Pancreas (tissue), 10 donors: ENCODE results near the gene KCNQ5. TPM values are rescaled to one million over a fixed set of nuclear protein-coding genes. Genes with fewer than 3 reads are reported as not detected.
A peak's percentile ranks its signal among the peaks of the same experiment; 100 is the strongest.

Experiments
- ATAC-seq, 4 donors: fragments of 200-7000 bp; cut with Tn5 transposase; one replicate each; pipeline versions ENCODE4 v1.8.0 to v1.9.1; 2020; ENCODE audit warnings: mild to moderate bottlenecking in 4 of 4, moderate library complexity in 4 of 4
- DNase-seq, 6 donors: peaks; one replicate each; pipeline ENCODE4 v3.0.0-alpha.2; 2020
- FAIRE-seq: peaks from 2 replicates; lab custom pipeline; 2012; peaks lifted over from hg19 to GRCh38; lab: Jason Lieb, UNC
- H3K27ac ChIP-seq, 4 donors: fragments of 200-600 bp; sonication (generic); 1 replicate in 3 of 4; 2 replicates in 1 of 4; pipeline versions ENCODE4 v1.5.0 to v1.8.0; 2020
- H3K27me3 ChIP-seq, 4 donors: fragments of 200-600 bp; one replicate each; pipeline ENCODE4 v1.8.0; 2021
- H3K36me3 ChIP-seq, 3 donors: fragments of 200-600 bp; sonication (generic) in 1 of 3; one replicate each; pipeline versions ENCODE4 v1.5.0 to v1.8.0; 2020 to 2021
- H3K4me1 ChIP-seq, 3 donors: fragments of 200-600 bp; one replicate each; pipeline ENCODE4 v1.8.0; 2021
- H3K4me3 ChIP-seq, 4 donors: fragments of 200-600 bp; sonication (generic) in 2 of 4; one replicate each; pipeline versions ENCODE4 v1.5.0 to v1.8.0; 2020 to 2021
- H3K9me3 ChIP-seq, 4 donors: fragments of 200-600 bp; one replicate each; pipeline ENCODE4 v1.8.0; 2021
- CTCF ChIP-seq, 4 donors: fragments of 200-600 bp; sonication (generic) in 3 of 4; IDR thresholded peaks; one replicate each; pipeline versions ENCODE4 v1.5.0 to v1.8.0; 2021; ENCODE audit warnings: antibody characterized with exemption in 4 of 4
- WGBS, 2 donors: extraction: QIAGEN DNeasy Blood & Tissue Kit; methylation state at CpG; one replicate each; pipeline ENCODE4 v1.1.7; 2013; 5-methylcytosine and 5-hydroxymethylcytosine counted together
- intact Hi-C, 3 donors: fragments of 100-400 bp; cut with DNase I; formaldehyde crosslinking; loops; one replicate each; pipeline versions ENCODE4 v1.11.1 to v1.14.2; 2022
- polyA plus RNA-seq, 2 donors: library from polyadenylated mRNA; stranded (reverse); fragments of 200-250 nt; gene quantifications; one replicate each; pipeline ENCODE4 v1.2.3, GENCODE V29; 2013
- total RNA-seq, 6 donors: library from RNA; stranded (reverse); fragmentation: NEBNext Ultra II Directional in 4 of 6; extraction: Animal tissue kit (Norgen Biotek cat#: 25700) in 4 of 6; gene quantifications; one replicate each; pipeline versions ENCODE4 v1.2.1 to v1.2.4, GENCODE V29; 2021 to 2023
- donor health status: healthy with polysubstance abuse.
- donor health status: DM: no; HTN: no; CAD: no; lungs with moderate emphysema.
- donor health status: DM: no; HTN: no; CAD: no.
- donor health status: control.
- donor health status: control.
- donor health status: Bipolar disorder and iron deficiency.
- donor health status: DM: yes; HTN: yes; CAD: no.
- donor health status: DM: no; HTN: no; CAD: no.
- donor health status: DM: no; HTN: no; CAD: no.
- donor health status: DM: yes; HTN: yes; CAD: no.

The KCNQ5 gene
- total and polyA plus RNA-seq, 8 donors, result 0.03 to 1.1 (median 0.13) TPM

DNA sequence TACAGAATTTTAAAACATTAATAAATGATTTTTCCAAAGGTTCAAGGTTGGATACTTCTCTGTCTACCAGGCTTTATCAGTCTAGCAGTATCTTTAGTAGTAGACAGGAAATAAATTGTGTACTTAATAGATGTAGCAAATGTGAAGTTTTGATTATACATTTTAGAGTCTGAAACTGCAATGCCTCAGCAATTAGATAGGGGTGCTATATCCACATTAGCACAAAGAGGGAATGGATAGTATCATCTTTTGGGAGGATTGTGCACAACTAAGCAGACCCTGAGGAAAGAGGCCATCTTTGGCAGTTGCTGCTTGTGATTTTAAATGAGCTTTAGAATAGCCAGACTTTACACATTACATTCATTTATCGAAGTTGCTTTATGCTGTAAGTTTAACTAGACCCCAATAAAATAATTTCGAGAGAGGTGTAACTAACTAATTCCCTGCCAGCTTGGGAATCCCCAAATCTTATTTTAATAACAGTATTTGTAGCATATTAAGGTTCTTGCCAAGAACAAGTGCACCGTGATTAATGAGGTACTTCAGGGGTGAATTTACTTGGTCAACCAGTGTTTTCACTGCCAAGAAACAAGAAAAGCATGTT lies 2.8 kb downstream of the KCNQ5 start:
- no peak for FAIRE-seq
- intact Hi-C loops, result no loop called here
- peaks cover 0 to 8% (median 4%) of the 10 kb centered on the region in 3 donors for H3K4me1 ChIP-seq
- DNase-seq, result no peak
- no peaks in the 10 kb centered on the region for H3K36me3 ChIP-seq
- H3K27me3 ChIP-seq, result peaks cover 0 to 6% (median 0%) of the 10 kb centered on the region in 4 donors
- H3K27ac ChIP-seq, result no peak overlapping the region
- 74% methylated on average over 3 of the region's 3 CpGs for WGBS, 2 donors
- TF ChIP-seq CTCF (IDR thresholded peaks at IDR 0.05), result peak in 2 of 4 donors; percentile 38 to 40
- H3K4me3 ChIP-seq, result no peak overlapping the region
- no peak for ATAC-seq
- no peaks in the 10 kb centered on the region for H3K9me3 ChIP-seq

- Histone ChIP-seq H3K4me3 (no peak overlapping the region), H3K4me1 (peaks cover 0 to 4% (median 2%) of the 10 kb centered on the region in 3 donors), H3K36me3 (no peaks in the 10 kb centered on the region), H3K27ac (no peak overlapping the region), H3K9me3 (no peaks in the 10 kb centered on the region), H3K27me3 (peaks cover 0 to 6% (median 0%) of the 10 kb centered on the region in 4 donors)
- intact Hi-C loops, result no loop called here
- no peak for TF ChIP-seq CTCF (IDR thresholded peaks at IDR 0.05)
- WGBS, 2 donors, result 68 to 77% methylated on average over 2 of the region's 2 CpGs
- DNase-seq (no peak), FAIRE-seq (no peak), ATAC-seq (no peak)
Observed at GRCh38 chr6:72626126-72626525, 4.3 kb downstream of the KCNQ5 start.

- ATAC-seq (no peak), FAIRE-seq (no peak), DNase-seq (no peak)
- intact Hi-C loops, result no loop called here
- Histone ChIP-seq H3K36me3 (no peaks in the 10 kb centered on the region), H3K27ac (no peak overlapping the region), H3K27me3 (peaks cover 0 to 6% (median 0%) of the 10 kb centered on the region in 4 donors), H3K4me1 (no peaks in the 10 kb centered on the region), H3K4me3 (no peak overlapping the region), H3K9me3 (no peaks in the 10 kb centered on the region)
- TF ChIP-seq CTCF (IDR thresholded peaks at IDR 0.05), result no peak
Observed at GRCh38 chr6:72627539-72627938, 5.7 kb downstream of the KCNQ5 start.

DNA sequence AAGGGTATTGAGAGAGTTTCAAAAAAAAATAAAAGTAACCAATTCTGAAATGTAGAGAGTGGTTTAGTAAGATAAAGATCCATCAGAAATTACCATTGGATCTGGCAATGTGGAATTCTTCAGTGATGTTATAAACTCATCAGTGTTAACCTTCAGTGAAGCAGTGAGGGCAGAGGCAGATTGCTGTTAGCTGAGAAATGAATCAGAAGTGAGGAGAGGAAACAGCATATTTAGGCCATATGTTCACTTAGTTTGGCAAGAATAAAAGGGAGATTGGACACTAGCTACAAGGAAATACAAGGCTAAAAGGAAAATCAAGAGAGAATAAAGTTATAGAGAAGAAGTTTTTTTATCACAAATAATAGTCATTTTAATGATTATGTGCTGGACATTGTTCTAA lies 9.6 kb downstream of the KCNQ5 start:
- no peaks in the 10 kb centered on the region for H3K27me3 ChIP-seq
- H3K27ac ChIP-seq, result no peak overlapping the region
- H3K9me3 ChIP-seq, result no peaks in the 10 kb centered on the region
- no peaks in the 10 kb centered on the region for H3K4me1 ChIP-seq
- no peaks in the 10 kb centered on the region for H3K36me3 ChIP-seq
- no peak overlapping the region for H3K4me3 ChIP-seq
- TF ChIP-seq CTCF (IDR thresholded peaks at IDR 0.05), result no peak
- no peak for DNase-seq
- ATAC-seq, result no peak
- no peak for FAIRE-seq
- intact Hi-C loops, result no loop called here

- no peak overlapping the region for H3K4me3 ChIP-seq
- ATAC-seq (no peak), DNase-seq (no peak), FAIRE-seq (no peak)
- H3K9me3 ChIP-seq, result no peaks in the 10 kb centered on the region
- no peaks in the 10 kb centered on the region for H3K36me3 ChIP-seq
- 83% methylated on average over 2 of the region's 2 CpGs for WGBS, 2 donors
- no peak overlapping the region for H3K27ac ChIP-seq
- intact Hi-C loops, result no loop called here
- no peak for TF ChIP-seq CTCF (IDR thresholded peaks at IDR 0.05)
- H3K27me3 ChIP-seq, result no peaks in the 10 kb centered on the region
- H3K4me1 ChIP-seq, result no peaks in the 10 kb centered on the region
Observed at GRCh38 chr6:72635636-72636035, 13.8 kb downstream of the KCNQ5 start.
